IPS-15b (cell line): Measurements from ENCODE around the gene SOD3.

ENCODE experiments used
- H3K27me3 ChIP-seq: one replicate; pipeline ENCODE4 v1.6.1; 2013; ENCODE audit warnings: low read length; ENCODE audit not compliant: control insufficient read depth, insufficient read depth
- H3K36me3 ChIP-seq: one replicate; pipeline ENCODE4 v1.6.1; 2013; ENCODE audit warnings: low read length; ENCODE audit not compliant: control insufficient read depth, insufficient read depth
- H3K4me1 ChIP-seq: one replicate; pipeline ENCODE4 v1.6.1; 2013; ENCODE audit warnings: mild to moderate bottlenecking, low read length; ENCODE audit not compliant: control insufficient read depth, insufficient read depth
- H3K4me3 ChIP-seq: one replicate; pipeline ENCODE4 v1.5.1; 2013; ENCODE audit warnings: low read depth, low read length
- H3K9ac ChIP-seq: one replicate; pipeline ENCODE4 v1.6.1; 2013; ENCODE audit warnings: low read depth, mild to moderate bottlenecking, low read length
- H3K9me3 ChIP-seq: one replicate; pipeline ENCODE4 v1.6.1; 2013; ENCODE audit warnings: mild to moderate bottlenecking, low read length; ENCODE audit not compliant: control insufficient read depth, insufficient read depth

Gene SOD3

GRCh38 chr4:24806206-24806990 is 11.0 kb downstream of the SOD3 start:
- no peaks in the 10 kb centered on the region for H3K36me3 ChIP-seq
- H3K9ac ChIP-seq = no peak overlapping the region
- H3K27me3 ChIP-seq = peaks cover 8% of the 10 kb centered on the region
- H3K4me3 ChIP-seq = no peak overlapping the region
- H3K9me3 ChIP-seq = no peaks in the 10 kb centered on the region
- H3K4me1 ChIP-seq = peaks cover 7% of the 10 kb centered on the region

- Histone ChIP-seq H3K36me3 (no peaks in the 10 kb centered on the region), H3K9me3 (no peaks in the 10 kb centered on the region), H3K4me3 (no peak overlapping the region), H3K4me1 (peaks cover 7% of the 10 kb centered on the region), H3K27me3 (peaks cover 1% of the 10 kb centered on the region), H3K9ac (no peak overlapping the region)
Observed at GRCh38 chr4:24807611-24808010, 12.2 kb downstream of the SOD3 start.

GRCh38 chr4:24808261-24808660 is 12.9 kb downstream of the SOD3 start:
- H3K4me3 ChIP-seq = no peak overlapping the region
- no peaks in the 10 kb centered on the region for H3K9me3 ChIP-seq
- H3K27me3 ChIP-seq = no peaks in the 10 kb centered on the region
- peaks cover 7% of the 10 kb centered on the region for H3K4me1 ChIP-seq
- H3K9ac ChIP-seq = no peak overlapping the region
- no peaks in the 10 kb centered on the region for H3K36me3 ChIP-seq

GRCh38 chr4:24808955-24809354 is 13.6 kb downstream of the SOD3 start:
- Histone ChIP-seq H3K36me3 (no peaks in the 10 kb centered on the region), H3K4me3 (no peak overlapping the region), H3K27me3 (no peaks in the 10 kb centered on the region), H3K9ac (no peak overlapping the region), H3K9me3 (no peaks in the 10 kb centered on the region), H3K4me1 (peaks cover 7% of the 10 kb centered on the region)

GRCh38 chr4:24809376-24809775 is 14.0 kb downstream of the SOD3 start:
- Histone ChIP-seq H3K9me3 (no peaks in the 10 kb centered on the region), H3K36me3 (no peaks in the 10 kb centered on the region), H3K9ac (no peak overlapping the region), H3K4me1 (peaks cover 7% of the 10 kb centered on the region), H3K4me3 (no peak overlapping the region), H3K27me3 (no peaks in the 10 kb centered on the region)

- peaks cover 7% of the 10 kb centered on the region for H3K4me1 ChIP-seq
- no peaks in the 10 kb centered on the region for H3K27me3 ChIP-seq
- H3K4me3 ChIP-seq = no peak overlapping the region
- H3K36me3 ChIP-seq = no peaks in the 10 kb centered on the region
- H3K9ac ChIP-seq = no peak overlapping the region
- H3K9me3 ChIP-seq = no peaks in the 10 kb centered on the region
Observed at GRCh38 chr4:24809815-24810405, 14.5 kb downstream of the SOD3 start.

- Histone ChIP-seq H3K9me3 (no peaks in the 10 kb centered on the region), H3K4me3 (no peak overlapping the region), H3K36me3 (no peaks in the 10 kb centered on the region), H3K27me3 (no peaks in the 10 kb centered on the region), H3K9ac (no peak overlapping the region), H3K4me1 (no peaks in the 10 kb centered on the region)
Observed at GRCh38 chr4:24810871-24811631, 15.7 kb downstream of the SOD3 start.

GRCh38 chr4:24813732-24814131 is 18.4 kb downstream of the SOD3 start:
- H3K27me3 ChIP-seq = no peaks in the 10 kb centered on the region
- H3K9ac ChIP-seq = no peak overlapping the region
- no peaks in the 10 kb centered on the region for H3K4me1 ChIP-seq
- no peaks in the 10 kb centered on the region for H3K9me3 ChIP-seq
- H3K4me3 ChIP-seq = no peak overlapping the region
- H3K36me3 ChIP-seq = no peaks in the 10 kb centered on the region

GRCh38 chr4:24816797-24817196 is 21.4 kb downstream of the SOD3 start:
- no peaks in the 10 kb centered on the region for H3K9me3 ChIP-seq
- H3K27me3 ChIP-seq = no peaks in the 10 kb centered on the region
- no peaks in the 10 kb centered on the region for H3K36me3 ChIP-seq
- H3K9ac ChIP-seq = no peak overlapping the region
- H3K4me1 ChIP-seq = no peaks in the 10 kb centered on the region
- H3K4me3 ChIP-seq = no peak overlapping the region

- Histone ChIP-seq H3K36me3 (no peaks in the 10 kb centered on the region), H3K9ac (no peak overlapping the region), H3K9me3 (no peaks in the 10 kb centered on the region), H3K27me3 (no peaks in the 10 kb centered on the region), H3K4me1 (no peaks in the 10 kb centered on the region), H3K4me3 (no peak overlapping the region)
Observed at GRCh38 chr4:24820541-24820940, 25.2 kb downstream of the SOD3 start.

- Histone ChIP-seq H3K4me3 (no peak overlapping the region), H3K9ac (no peak overlapping the region), H3K36me3 (no peaks in the 10 kb centered on the region)
Observed at GRCh38 chr4:24824720-24825119, 29.3 kb downstream of the SOD3 start.

GRCh38 chr4:24831637-24832036 is 36.3 kb downstream of the SOD3 start:
- no peaks in the 10 kb centered on the region for H3K9me3 ChIP-seq
- H3K9ac ChIP-seq = no peak overlapping the region
- H3K27me3 ChIP-seq = no peaks in the 10 kb centered on the region
- no peaks in the 10 kb centered on the region for H3K36me3 ChIP-seq
- H3K4me3 ChIP-seq = no peak overlapping the region
- H3K4me1 ChIP-seq = no peaks in the 10 kb centered on the region

More at GRCh38 chr4:24824720-24825119, 29.3 kb downstream of the SOD3 start:
- H3K4me1 ChIP-seq = no peaks in the 10 kb centered on the region
- H3K9me3 ChIP-seq = no peaks in the 10 kb centered on the region
- no peaks in the 10 kb centered on the region for H3K27me3 ChIP-seq
